ENCODE measurements around the gene SLC15A5. TPM values are rescaled to one million over a fixed set of nuclear protein-coding genes. Genes with fewer than 3 reads are reported as not detected.

The SLC15A5 gene
- total and polyA plus RNA-seq, 2 of the 4 experiments (the other 2 are of a cell fraction): not detected

DNA sequence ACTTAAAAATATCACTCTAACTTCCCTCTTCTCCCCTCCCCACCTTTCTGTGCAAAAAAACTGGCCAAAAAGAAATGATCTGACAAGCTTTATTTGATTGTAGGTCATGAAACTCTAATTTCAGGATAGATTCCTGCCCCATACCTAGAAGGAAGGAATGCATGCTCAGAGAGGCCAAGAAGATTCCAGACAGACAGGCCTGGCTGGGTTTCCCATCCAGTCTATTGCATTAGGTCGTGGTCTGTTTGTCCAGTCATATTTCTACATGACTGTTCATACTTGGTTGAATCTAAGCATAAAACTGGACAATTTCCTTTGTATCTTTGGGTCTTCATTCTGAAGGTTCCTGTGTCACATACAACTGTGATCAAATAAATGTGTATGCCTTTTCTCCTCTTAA lies 20.0 kb upstream of the SLC15A5 start:
- Histone ChIP-seq H3K18ac (ENCODE audit: low read depth, low read length) (no peak overlapping the region), H3K27me3 (ENCODE audit: control insufficient read depth, insufficient read depth, low read length) (no peaks in the 10 kb centered on the region; the same call in 1 of the 2 replicates), H2BK120ac (ENCODE audit: low read depth, low read length) (no peak overlapping the region), H3K14ac (replicated peaks; ENCODE audit: low read depth, low read length) (no peak overlapping the region), H3K23ac (ENCODE audit: low read depth, low read length) (no peak overlapping the region), H4K8ac (ENCODE audit: low read depth in 2 of 2, low read length in 2 of 2) (no peak overlapping the region), H3K27ac (ENCODE audit: insufficient read depth, low read length) (no peak overlapping the region), H3K4me3 (ENCODE audit: insufficient read depth, low read depth, low read length) (no peak overlapping the region), H2AFZ (replicated peaks; ENCODE audit: low read length, poor library complexity) (no peak overlapping the region), H3K9me3 (ENCODE audit: control insufficient read depth, insufficient read depth, low read length) (no peaks in the 10 kb centered on the region), H3K9me1 (ENCODE audit: insufficient read depth, low read length) (no peaks in the 10 kb centered on the region), H4K91ac (ENCODE audit: insufficient read depth, low read depth, low read length) (no peak overlapping the region), H2AK9ac (replicated peaks; ENCODE audit: low read depth, low read length, poor library complexity) (no peak overlapping the region), H3K4me2 (ENCODE audit: low read depth, low read length) (no peak overlapping the region), H3K4ac (ENCODE audit: low read depth, low read length) (no peak overlapping the region), H3K4me1 (ENCODE audit: control insufficient read depth, insufficient read depth, low read length) (no peaks in the 10 kb centered on the region), H4K20me1 (ENCODE audit: insufficient read depth, low read length) (no peaks in the 10 kb centered on the region), H2BK5ac (ENCODE audit: low read depth, low read length, poor library complexity, severe bottlenecking) (no peak overlapping the region), H3K56ac (ENCODE audit: extremely low read depth, insufficient read depth, low read length) (no peak overlapping the region), H2BK20ac (ENCODE audit: low read depth, low read length) (no peak overlapping the region), H2AK5ac (ENCODE audit: low read depth, low read length) (no peak overlapping the region), H3K79me1 (ENCODE audit: low read depth in 1 of 2, low read length in 2 of 2) (no peaks in the 10 kb centered on the region), H2BK15ac (ENCODE audit: low read depth, low read length) (no peak overlapping the region), H4K5ac (ENCODE audit: low read depth, low read length) (no peak overlapping the region), H3K36me3 (ENCODE audit: control insufficient read depth, insufficient read depth, low read length) (no peaks in the 10 kb centered on the region), H3K9ac (ENCODE audit: low read depth, low read length) (no peak overlapping the region)
- DNase-seq: no peak
- no CpG with 5 or more reads among the region's 1 CpG for WGBS, 2 experiments (ENCODE audit: extremely low coverage in 2 of 2, insufficient read length in 1 of 2)
- in situ Hi-C loops (cut with MboI; ENCODE audit: low sequenced_read_pairs) (no loop called here), dilution Hi-C loops (cut with HindIII; ENCODE audit: low sequenced_read_pairs, unreplicated experiment) (no loop called here), intact Hi-C loops (cut with micrococcal nuclease) (no loop called here)
- BruUV-seq (replicated peaks): no TSS peak
- ATAC-seq (ENCODE audit: low read depth): no peak
- TF ChIP-seq RAD21 (IDR thresholded peaks at IDR 0.05; ENCODE audit: low read length) (no peak), FOS (IDR thresholded peaks at IDR 0.05; ENCODE audit: low read depth, low read length) (no peak), BHLHE40 (IDR thresholded peaks at IDR 0.05; ENCODE audit: low read depth, low read length) (no peak), MXI1 (IDR thresholded peaks at IDR 0.05; ENCODE audit: borderline replicate concordance, low read depth, low read length) (no peak)
- TF ChIP-seq, protein P1, sequence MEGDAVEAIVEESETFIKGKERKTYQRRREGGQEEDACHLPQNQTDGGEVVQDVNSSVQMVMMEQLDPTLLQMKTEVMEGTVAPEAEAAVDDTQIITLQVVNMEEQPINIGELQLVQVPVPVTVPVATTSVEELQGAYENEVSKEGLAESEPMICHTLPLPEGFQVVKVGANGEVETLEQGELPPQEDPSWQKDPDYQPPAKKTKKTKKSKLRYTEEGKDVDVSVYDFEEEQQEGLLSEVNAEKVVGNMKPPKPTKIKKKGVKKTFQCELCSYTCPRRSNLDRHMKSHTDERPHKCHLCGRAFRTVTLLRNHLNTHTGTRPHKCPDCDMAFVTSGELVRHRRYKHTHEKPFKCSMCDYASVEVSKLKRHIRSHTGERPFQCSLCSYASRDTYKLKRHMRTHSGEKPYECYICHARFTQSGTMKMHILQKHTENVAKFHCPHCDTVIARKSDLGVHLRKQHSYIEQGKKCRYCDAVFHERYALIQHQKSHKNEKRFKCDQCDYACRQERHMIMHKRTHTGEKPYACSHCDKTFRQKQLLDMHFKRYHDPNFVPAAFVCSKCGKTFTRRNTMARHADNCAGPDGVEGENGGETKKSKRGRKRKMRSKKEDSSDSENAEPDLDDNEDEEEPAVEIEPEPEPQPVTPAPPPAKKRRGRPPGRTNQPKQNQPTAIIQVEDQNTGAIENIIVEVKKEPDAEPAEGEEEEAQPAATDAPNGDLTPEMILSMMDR (conservative IDR thresholded peaks at IDR 0.05; ENCODE audit: low read depth, low read length): no peak
- ChIA-PET CTCF (no interaction called here), POLR2A (ENCODE audit: unreplicated experiment) (no interaction called here)

All from IMR-90 (cell line).